Measurements from ENCODE around the gene SKIC3. TPM values are rescaled to one million over a fixed set of nuclear protein-coding genes. Genes with fewer than 3 reads are reported as not detected.

SKIC3 gene
- total and polyA plus RNA-seq, 10 of the 15 experiments (the other 5 are each of a cell fraction or from before 2014, with no cell fraction given): 23.6 to 73.7 (median 55.6) TPM

- peak; percentile 100 for TF ChIP-seq MLLT1 (IDR thresholded peaks at IDR 0.05)
- TF ChIP-seq, protein P1, sequence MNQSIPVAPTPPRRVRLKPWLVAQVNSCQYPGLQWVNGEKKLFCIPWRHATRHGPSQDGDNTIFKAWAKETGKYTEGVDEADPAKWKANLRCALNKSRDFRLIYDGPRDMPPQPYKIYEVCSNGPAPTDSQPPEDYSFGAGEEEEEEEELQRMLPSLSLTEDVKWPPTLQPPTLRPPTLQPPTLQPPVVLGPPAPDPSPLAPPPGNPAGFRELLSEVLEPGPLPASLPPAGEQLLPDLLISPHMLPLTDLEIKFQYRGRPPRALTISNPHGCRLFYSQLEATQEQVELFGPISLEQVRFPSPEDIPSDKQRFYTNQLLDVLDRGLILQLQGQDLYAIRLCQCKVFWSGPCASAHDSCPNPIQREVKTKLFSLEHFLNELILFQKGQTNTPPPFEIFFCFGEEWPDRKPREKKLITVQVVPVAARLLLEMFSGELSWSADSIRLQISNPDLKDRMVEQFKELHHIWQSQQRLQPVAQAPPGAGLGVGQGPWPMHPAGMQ (IDR thresholded peaks at IDR 0.05; ENCODE audit: borderline replicate concordance): no peak
- TF ChIP-seq ATF3 (IDR thresholded peaks at IDR 0.05; ENCODE audit: borderline replicate concordance, extremely low read depth, low read depth, low read length): peak; percentile 56; the same call in 1 of the 2 replicates
- TF ChIP-seq HDGF (IDR thresholded peaks at IDR 0.05): peak; percentile 40; the same call in 1 of the 2 replicates
- TF ChIP-seq NFYA (IDR thresholded peaks at IDR 0.05; ENCODE audit: borderline replicate concordance, low read depth, low read length): no peak
- TF ChIP-seq EGR1 (IDR thresholded peaks at IDR 0.05; ENCODE audit: borderline replicate concordance in 1 of 2, low read depth in 2 of 2, low read length in 2 of 2): no peak
- TF ChIP-seq RCOR1 (conservative IDR thresholded peaks at IDR 0.05; ENCODE audit: low read depth, low read length): 0 out of 2 replicates have a peak, but pooled peaks have one; percentile 56
- peak; percentile 97 to 98 for TF ChIP-seq BHLHE40 (IDR thresholded peaks at IDR 0.05; ENCODE audit: borderline replicate concordance in 1 of 2, low read depth in 2 of 2, low read length in 1 of 2)
- TF ChIP-seq BCL11A (IDR thresholded peaks at IDR 0.05; ENCODE audit: low read depth, low read length): no peak
- TF ChIP-seq ZNF274 (IDR thresholded peaks at IDR 0.05; ENCODE audit: insufficient read depth, insufficient read length): no peak
- TF ChIP-seq CUX1 (IDR thresholded peaks at IDR 0.05; ENCODE audit: insufficient replicate concordance, low read depth, low read length): no peak
- no peak for TF ChIP-seq TBL1XR1 (IDR thresholded peaks at IDR 0.05; ENCODE audit: low read depth, low read length)
- no peak for TF ChIP-seq TCF12 (IDR thresholded peaks at IDR 0.05; ENCODE audit: low read depth, low read length)
- peak; percentile 40; the same call in 1 of the 2 replicates for TF ChIP-seq CREM (IDR thresholded peaks at IDR 0.05; ENCODE audit: low read depth)
- TF ChIP-seq RAD21 (IDR thresholded peaks at IDR 0.05; ENCODE audit: insufficient read depth, low read depth, low read length): no peak
- TF ChIP-seq, protein P2, sequence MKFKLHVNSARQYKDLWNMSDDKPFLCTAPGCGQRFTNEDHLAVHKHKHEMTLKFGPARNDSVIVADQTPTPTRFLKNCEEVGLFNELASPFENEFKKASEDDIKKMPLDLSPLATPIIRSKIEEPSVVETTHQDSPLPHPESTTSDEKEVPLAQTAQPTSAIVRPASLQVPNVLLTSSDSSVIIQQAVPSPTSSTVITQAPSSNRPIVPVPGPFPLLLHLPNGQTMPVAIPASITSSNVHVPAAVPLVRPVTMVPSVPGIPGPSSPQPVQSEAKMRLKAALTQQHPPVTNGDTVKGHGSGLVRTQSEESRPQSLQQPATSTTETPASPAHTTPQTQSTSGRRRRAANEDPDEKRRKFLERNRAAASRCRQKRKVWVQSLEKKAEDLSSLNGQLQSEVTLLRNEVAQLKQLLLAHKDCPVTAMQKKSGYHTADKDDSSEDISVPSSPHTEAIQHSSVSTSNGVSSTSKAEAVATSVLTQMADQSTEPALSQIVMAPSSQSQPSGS (IDR thresholded peaks at IDR 0.05; ENCODE audit: low read length): no peak
- TF ChIP-seq SMAD5 (IDR thresholded peaks at IDR 0.05; ENCODE audit: low read depth): peak; percentile 72; the same call in 1 of the 2 replicates
- peak; percentile 42; the same call in 1 of the 2 replicates for TF ChIP-seq DPF2 (IDR thresholded peaks at IDR 0.05)
- TF ChIP-seq RB1 (IDR thresholded peaks at IDR 0.05; ENCODE audit: borderline replicate concordance): no peak
These were observed at the start of gene SKIC3, which contains the start of gene ARSK (continued) for GRCh38 chr5:95554647-95555548.
